ENCODE data around the gene SLC44A2.

SLC44A2 gene

DNA sequence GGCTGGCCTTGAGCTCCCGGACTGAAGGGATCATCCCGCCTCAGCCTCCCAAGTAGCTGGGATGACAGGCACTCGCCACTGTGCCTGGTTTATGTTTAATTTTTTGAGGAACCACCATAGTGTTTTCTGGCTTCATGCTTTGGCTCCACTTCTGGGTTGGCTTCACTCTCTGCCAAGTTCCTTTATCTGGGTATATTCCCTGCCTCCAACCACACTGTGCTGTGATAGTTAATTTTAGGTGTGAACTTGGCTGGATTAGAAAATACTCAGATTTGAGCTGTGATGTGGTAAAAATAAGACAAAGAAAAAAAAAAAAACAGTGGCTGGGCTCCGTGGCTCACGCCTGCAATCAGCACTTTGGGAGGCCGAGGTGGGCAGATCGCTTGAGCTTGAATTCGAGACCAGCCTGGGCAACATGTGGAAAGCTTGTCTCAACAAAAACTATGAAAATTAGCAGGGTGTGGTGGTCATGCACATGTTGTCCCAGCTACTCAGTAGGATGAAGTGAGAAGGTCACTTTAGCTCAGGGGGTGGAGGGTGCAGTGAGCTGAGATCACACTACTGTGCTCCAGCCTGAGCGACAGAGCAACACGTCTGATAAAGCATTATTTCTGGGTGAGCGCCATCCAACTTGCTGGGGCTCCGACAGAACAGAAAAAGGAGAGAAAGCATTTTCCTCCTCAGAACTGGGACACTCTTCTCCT is 21.3 kb downstream of the SLC44A2 start:
- H3K36me3 ChIP-seq (replicated peaks; ENCODE audit: low read depth, low read length), result peaks cover 7% of the 10 kb centered on the region
- H3K4me2 ChIP-seq (ENCODE audit: low read length), result no peak overlapping the region
- H4K20me1 ChIP-seq (ENCODE audit: insufficient read depth, low read length), result 0 out of 2 replicates have a peak, but pooled peaks cover 5% of the 10 kb centered on the region
- H2AFZ ChIP-seq (ENCODE audit: low read depth, low read length), result no peak overlapping the region
- no peak overlapping the region for H3K27ac ChIP-seq (ENCODE audit: low read length)
- H3K9ac ChIP-seq (ENCODE audit: low read length), result no peak overlapping the region
- 0 out of 2 replicates have a peak, but pooled peaks cover 1% of the 10 kb centered on the region for H3K79me2 ChIP-seq (ENCODE audit: low read length)
- no peaks in the 10 kb centered on the region for H3K9me3 ChIP-seq (ENCODE audit: insufficient read depth, low read length)
- H3K27me3 ChIP-seq (ENCODE audit: low read depth, low read length), result no peaks in the 10 kb centered on the region
- H3K4me3 ChIP-seq (ENCODE audit: low read length), result no peak overlapping the region
- TF ChIP-seq EZH2phosphoT487 (IDR thresholded peaks at IDR 0.05; ENCODE audit: low read depth), result no peak
- TF ChIP-seq, protein P1, sequence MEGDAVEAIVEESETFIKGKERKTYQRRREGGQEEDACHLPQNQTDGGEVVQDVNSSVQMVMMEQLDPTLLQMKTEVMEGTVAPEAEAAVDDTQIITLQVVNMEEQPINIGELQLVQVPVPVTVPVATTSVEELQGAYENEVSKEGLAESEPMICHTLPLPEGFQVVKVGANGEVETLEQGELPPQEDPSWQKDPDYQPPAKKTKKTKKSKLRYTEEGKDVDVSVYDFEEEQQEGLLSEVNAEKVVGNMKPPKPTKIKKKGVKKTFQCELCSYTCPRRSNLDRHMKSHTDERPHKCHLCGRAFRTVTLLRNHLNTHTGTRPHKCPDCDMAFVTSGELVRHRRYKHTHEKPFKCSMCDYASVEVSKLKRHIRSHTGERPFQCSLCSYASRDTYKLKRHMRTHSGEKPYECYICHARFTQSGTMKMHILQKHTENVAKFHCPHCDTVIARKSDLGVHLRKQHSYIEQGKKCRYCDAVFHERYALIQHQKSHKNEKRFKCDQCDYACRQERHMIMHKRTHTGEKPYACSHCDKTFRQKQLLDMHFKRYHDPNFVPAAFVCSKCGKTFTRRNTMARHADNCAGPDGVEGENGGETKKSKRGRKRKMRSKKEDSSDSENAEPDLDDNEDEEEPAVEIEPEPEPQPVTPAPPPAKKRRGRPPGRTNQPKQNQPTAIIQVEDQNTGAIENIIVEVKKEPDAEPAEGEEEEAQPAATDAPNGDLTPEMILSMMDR (IDR thresholded peaks at IDR 0.05; ENCODE audit: low read depth, low read length), result no peak
- H3K4me1 ChIP-seq (ENCODE audit: low read length), result peaks cover 4% of the 10 kb centered on the region; the same call in 1 of the 2 replicates

DNA sequence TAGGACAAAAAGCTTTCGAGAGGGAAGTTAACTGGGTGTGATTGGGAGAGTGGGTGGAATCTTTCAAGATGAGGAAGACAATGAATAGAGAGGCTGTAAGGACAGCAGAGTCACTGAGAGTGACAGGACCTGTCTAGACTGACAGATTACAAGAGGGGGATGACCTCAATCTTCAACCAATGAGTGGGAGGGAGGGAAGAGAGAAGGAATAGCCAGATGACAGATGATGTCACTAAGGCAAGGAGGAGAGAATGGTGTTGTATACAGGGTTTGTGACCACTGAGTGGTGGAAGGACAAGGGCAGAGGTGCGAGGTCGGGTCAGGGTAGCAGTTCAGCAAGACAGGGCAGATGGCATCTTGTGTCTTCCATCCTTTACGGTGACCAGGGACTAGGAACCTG is 23.0 kb downstream of the SLC44A2 start:
- no peak overlapping the region for H3K27ac ChIP-seq (ENCODE audit: low read length)
- H3K4me2 ChIP-seq (ENCODE audit: low read length), result no peak overlapping the region
- H3K36me3 ChIP-seq (replicated peaks; ENCODE audit: low read depth, low read length), result peaks cover 9% of the 10 kb centered on the region
- TF ChIP-seq, protein P1 (IDR thresholded peaks at IDR 0.05; ENCODE audit: low read depth, low read length), result no peak
- TF ChIP-seq EZH2phosphoT487 (IDR thresholded peaks at IDR 0.05; ENCODE audit: low read depth), result no peak
- H3K4me3 ChIP-seq (ENCODE audit: low read length), result no peak overlapping the region
- H3K9me3 ChIP-seq (ENCODE audit: insufficient read depth, low read length), result no peaks in the 10 kb centered on the region
- no peak overlapping the region for H2AFZ ChIP-seq (ENCODE audit: low read depth, low read length)
- peaks cover 19% of the 10 kb centered on the region for H3K79me2 ChIP-seq (ENCODE audit: low read length)
- no peaks in the 10 kb centered on the region for H3K27me3 ChIP-seq (ENCODE audit: low read depth, low read length)
- no peaks in the 10 kb centered on the region for H4K20me1 ChIP-seq (ENCODE audit: insufficient read depth, low read length)
- H3K9ac ChIP-seq (ENCODE audit: low read length), result no peak overlapping the region
- peaks cover 4% of the 10 kb centered on the region; the same call in 1 of the 2 replicates for H3K4me1 ChIP-seq (ENCODE audit: low read length)

DNA sequence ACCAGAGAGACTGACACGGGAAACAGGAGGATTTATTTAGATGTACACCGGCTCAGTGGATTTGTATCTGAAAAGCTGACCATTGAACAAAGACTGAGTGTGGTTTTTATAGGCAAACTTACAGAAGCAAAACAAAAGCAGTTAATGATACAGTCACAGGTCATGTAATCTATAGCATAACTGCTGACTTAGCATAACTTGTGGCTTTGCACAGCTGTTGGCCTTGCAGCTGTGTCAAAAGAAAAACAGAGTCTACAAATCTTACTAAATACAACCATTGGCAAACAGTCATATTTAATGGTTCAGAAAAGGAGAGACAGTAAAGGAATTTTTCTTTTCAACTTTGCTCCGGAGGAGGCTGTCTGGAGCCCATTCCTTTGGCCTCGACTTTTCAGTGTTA is 26.5 kb downstream of the SLC44A2 start:
- H3K4me3 ChIP-seq (ENCODE audit: low read length), result no peak overlapping the region

DNA sequence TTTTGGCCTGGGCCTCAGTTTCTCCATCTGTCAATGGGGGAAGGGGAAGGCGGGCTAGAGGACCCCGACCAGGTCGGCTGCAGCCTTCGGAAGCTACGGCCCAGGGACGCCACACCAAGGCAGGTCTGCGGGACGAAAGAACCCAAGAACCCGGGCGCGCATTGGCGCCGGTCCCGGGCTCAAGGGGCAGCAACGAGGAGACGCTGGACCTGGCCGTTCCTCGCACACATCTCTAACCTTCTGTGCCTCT is 28.1 kb downstream of the SLC44A2 start:
- H3K27ac ChIP-seq (ENCODE audit: low read length), result peak overlapping the region; percentile 83
- peak overlapping the region; percentile 97 for H3K9ac ChIP-seq (ENCODE audit: low read length)
- H3K36me3 ChIP-seq (replicated peaks; ENCODE audit: low read depth, low read length), result peaks cover 38% of the 10 kb centered on the region
- no peaks in the 10 kb centered on the region for H3K27me3 ChIP-seq (ENCODE audit: low read depth, low read length)
- peak overlapping the region; percentile 90 for H3K4me3 ChIP-seq (ENCODE audit: low read length)
- no peak overlapping the region for H2AFZ ChIP-seq (ENCODE audit: low read depth, low read length)
- peaks cover 33% of the 10 kb centered on the region for H4K20me1 ChIP-seq (ENCODE audit: insufficient read depth, low read length)
- H3K4me1 ChIP-seq (ENCODE audit: low read length), result peaks cover 27% of the 10 kb centered on the region
- no peak for TF ChIP-seq EZH2phosphoT487 (IDR thresholded peaks at IDR 0.05; ENCODE audit: low read depth)
- TF ChIP-seq, protein P1 (IDR thresholded peaks at IDR 0.05; ENCODE audit: low read depth, low read length), result no peak
- no peaks in the 10 kb centered on the region for H3K9me3 ChIP-seq (ENCODE audit: insufficient read depth, low read length)
- peak overlapping the region; percentile 72 for H3K4me2 ChIP-seq (ENCODE audit: low read length)
- H3K79me2 ChIP-seq (ENCODE audit: low read length), result peaks cover 65% of the 10 kb centered on the region

More for the DNA sequence above, 26.5 kb downstream of the SLC44A2 start:
- Histone ChIP-seq H3K79me2 (ENCODE audit: low read length) (peaks cover 49% of the 10 kb centered on the region), H3K27me3 (ENCODE audit: low read depth, low read length) (no peaks in the 10 kb centered on the region), H3K9ac (ENCODE audit: low read length) (no peak overlapping the region), H3K27ac (ENCODE audit: low read length) (no peak overlapping the region), H4K20me1 (ENCODE audit: insufficient read depth, low read length) (peaks cover 18% of the 10 kb centered on the region), H3K9me3 (ENCODE audit: insufficient read depth, low read length) (no peaks in the 10 kb centered on the region), H3K4me1 (ENCODE audit: low read length) (peaks cover 12% of the 10 kb centered on the region), H2AFZ (ENCODE audit: low read depth, low read length) (no peak overlapping the region), H3K36me3 (replicated peaks; ENCODE audit: low read depth, low read length) (peaks cover 26% of the 10 kb centered on the region), H3K4me2 (ENCODE audit: low read length) (no peak overlapping the region)
- TF ChIP-seq EZH2phosphoT487 (IDR thresholded peaks at IDR 0.05; ENCODE audit: low read depth), result no peak
- TF ChIP-seq, protein P1 (IDR thresholded peaks at IDR 0.05; ENCODE audit: low read depth, low read length), result no peak
